K562 (cell line): ENCODE results near the gene SERBP1. TPM values are rescaled to one million over a fixed set of nuclear protein-coding genes. Genes with fewer than 3 reads are reported as not detected.
"Not testable (repeated sequence)": the region's sequence is repeated elsewhere in the genome, so short reads cannot be mapped to it uniquely, and the experiment has no call there.

ENCODE experiments used
- ATAC-seq: fragments of 200-7000 bp; cut with Tn5 transposase; 3 replicates; pipeline ENCODE4 v1.9.1; 2020; ENCODE audit warnings: moderate library complexity
- BruUV-seq: library from RNA; stranded (reverse); fragments of 400-500 nt; replicated peaks from 2 replicates; lab custom pipeline; 2021; lab: Mats Ljungman, UMichigan
- CTCF ChIA-PET: fragments of 300-600 bp; formaldehyde crosslinking; extraction: SDS; loops from one replicate; lab custom pipeline; 2021; ENCODE audit warnings: low intra/inter-chr PET ratio; lab: Yijun Ruan, JAX
- POLR2A ChIA-PET: fragments of 300-600, 350-650 bp; sonication (Branson Sonifier 250); formaldehyde crosslinking; extraction: SDS; loops from one replicate; lab custom pipeline; 2021; ENCODE audit warnings: antibody characterized with exemption, inconsistent platforms; lab: Yijun Ruan, JAX
- DNase-seq, 4 experiments: peaks; one replicate each; pipeline versions ENCODE4 v3.0.0 to v3.0.0-alpha.2; 2011 to 2018; ENCODE audit warnings: low spot score in 3 of 4, mixed read lengths in 3 of 4; ENCODE audit errors: extremely low read depth in 1 of 4
- FAIRE-seq: peaks from 2 replicates; lab custom pipeline; 2011; peaks lifted over from hg19 to GRCh38; lab: Jason Lieb, UNC
- H2AFZ ChIP-seq: 2 replicates; pipeline ENCODE4 v1.6.0; 2011; ENCODE audit warnings: low read depth, low read length, control low read depth, inconsistent platforms
- H3K27ac ChIP-seq: fragments of 200-600 bp; 3 replicates; pipeline ENCODE4 v1.8.0; 2011; ENCODE audit warnings: low read depth, mild to moderate bottlenecking, control low read depth, inconsistent platforms, low read length, moderate library complexity, mixed read lengths; ENCODE audit errors: extremely low read depth
- H3K27me3 ChIP-seq, 2 experiments: fragments of 300-600 bp in 1 of 2; 2 replicates in 1 of 2; 3 replicates in 1 of 2; pipeline versions ENCODE4 v1.6.0 to v1.8.0; 2011; ENCODE audit warnings: inconsistent platforms in 2 of 2, low read length in 2 of 2, mild to moderate bottlenecking in 1 of 2, mixed read lengths in 1 of 2, moderate library complexity in 1 of 2; ENCODE audit not compliant: control insufficient read depth in 2 of 2, insufficient read depth in 2 of 2
- H3K36me3 ChIP-seq: fragments of 300-600 bp; 3 replicates; pipeline ENCODE4 v1.8.0; 2011; ENCODE audit warnings: mild to moderate bottlenecking, low read length, inconsistent platforms; ENCODE audit not compliant: control insufficient read depth, insufficient read depth
- H3K4me1 ChIP-seq, 2 experiments: fragments of 200-600 bp in 1 of 2; replicated peaks in 1 of 2; 2 replicates in 1 of 2; 3 replicates in 1 of 2; pipeline versions ENCODE4 v1.5.1 to v1.8.0; 2011; ENCODE audit warnings: inconsistent platforms in 2 of 2, low read length in 2 of 2, mild to moderate bottlenecking in 1 of 2, mixed read lengths in 1 of 2, moderate library complexity in 1 of 2; ENCODE audit not compliant: control insufficient read depth in 2 of 2, insufficient read depth in 2 of 2
- H3K4me2 ChIP-seq: 2 replicates; pipeline ENCODE4 v1.6.1; 2011; ENCODE audit warnings: low read length, control low read depth, inconsistent platforms, mixed read lengths; ENCODE audit not compliant: insufficient read depth
- H3K4me3 ChIP-seq: fragments of 200-600 bp; sonication (generic), shearing (Covaris generic); 2 replicates; pipeline ENCODE4 v1.5.1; 2016; ENCODE audit warnings: control low read depth, inconsistent platforms
- H3K79me2 ChIP-seq: fragments of 200-600 bp; 3 replicates; pipeline ENCODE4 v1.8.0; 2011; ENCODE audit warnings: low read length, inconsistent platforms; ENCODE audit not compliant: control insufficient read depth, insufficient read depth
- H3K9ac ChIP-seq, 2 experiments: 2 replicates each; pipeline versions ENCODE4 v1.6.0 to v1.6.1; 2011; ENCODE audit warnings: low read depth in 2 of 2, low read length in 2 of 2, control low read depth in 1 of 2, inconsistent platforms in 1 of 2, mild to moderate bottlenecking in 1 of 2, mixed read lengths in 1 of 2; ENCODE audit not compliant: insufficient read depth in 1 of 2
- H3K9me1 ChIP-seq: one replicate; pipeline ENCODE4 v1.6.0; 2011; ENCODE audit warnings: inconsistent platforms, mild to moderate bottlenecking, low read length, moderate library complexity; ENCODE audit not compliant: control insufficient read depth, insufficient read depth
- H3K9me3 ChIP-seq: replicated peaks from 2 replicates; pipeline ENCODE4 v1.5.1; 2011; ENCODE audit warnings: low read depth, low read length, inconsistent platforms; ENCODE audit not compliant: control insufficient read depth, insufficient read depth
- H4K20me1 ChIP-seq: replicated peaks from 2 replicates; pipeline ENCODE4 v1.6.1; 2011; ENCODE audit warnings: low read length, inconsistent platforms, mixed read lengths; ENCODE audit not compliant: control insufficient read depth, insufficient read depth
- CHD2 ChIP-seq: IDR thresholded peaks from 2 replicates; pipeline ENCODE4 v1.6.1; 2011; ENCODE audit warnings: low read depth, low read length
- ERF ChIP-seq: fragments of 450-650 bp; formaldehyde crosslinking; IDR thresholded peaks from 2 replicates; pipeline ENCODE4 v1.4.0; 2020; ENCODE audit warnings: mild to moderate bottlenecking, mixed read lengths
- NELFE ChIP-seq: IDR thresholded peaks from 2 replicates; pipeline ENCODE4 v1.6.1; 2011; ENCODE audit warnings: mild to moderate bottlenecking; ENCODE audit not compliant: insufficient read depth, insufficient read length
- NFE2L1 ChIP-seq: fragments of 450-650 bp; IDR thresholded peaks from 2 replicates; pipeline ENCODE4 v1.6.1; 2016; ENCODE audit warnings: missing genetic modification characterization, low read depth, mild to moderate bottlenecking, missing compliant biosample characterization, moderate library complexity, borderline replicate concordance
- NR2F6 ChIP-seq: fragments of 450-650 bp; formaldehyde crosslinking; IDR thresholded peaks from 2 replicates; pipeline ENCODE4 v1.4.0; 2020; ENCODE audit warnings: mild to moderate bottlenecking
- RBFOX2 ChIP-seq: fragments of 200-400 bp; formaldehyde crosslinking; IDR thresholded peaks from 2 replicates; pipeline ENCODE4 v1.6.1; 2017; ENCODE audit warnings: low read depth, mild to moderate bottlenecking, low read length, moderate library complexity
- TBL1XR1 ChIP-seq, 2 experiments: IDR thresholded peaks; 2 replicates each; pipeline ENCODE4 v1.6.1; 2012; ENCODE audit warnings: improper control_type of control experiment in 2 of 2, low read length in 2 of 2, mild to moderate bottlenecking in 1 of 2
- WGBS: fragments of 100-300 bp; shearing (Covaris generic); methylation state at CpG from one replicate; pipeline ENCODE4 v1.1.6; 2016; ENCODE audit warnings: low coverage, mixed read lengths; ENCODE audit not compliant: insufficient coverage; ENCODE audit errors: missing lambda C conversion rate; 5-methylcytosine and 5-hydroxymethylcytosine counted together
- in situ Hi-C: fragments of 300-500 bp; cut with MboI; formaldehyde crosslinking; loops from 4 replicates; pipeline ENCODE4 v1.15.0; 2018; ENCODE audit warnings: inconsistent platforms, mixed read lengths
- intact Hi-C: fragments of 100-400 bp; cut with micrococcal nuclease; formaldehyde crosslinking; loops from 2 replicates; pipeline ENCODE4 v1.14.2; 2022
- polyA plus RNA-seq, 8 experiments: library from polyadenylated mRNA; depleted of rRNA in 4 of 8; stranded (reverse) in 5 of 8; unstranded in 3 of 8; fragments of >200 nt; fragmentation: Nextera tagmentation in 2 of 8; fragmentation: Illumina TruSeq in 1 of 8; extraction: Ambion mirVana in 2 of 8; extraction: Trizol in 1 of 8; gene quantifications; 2 replicates each; pipeline versions ENCODE4 v1.2.1 to v1.2.3, GENCODE V29; 2011 to 2014; ENCODE audit warnings: inconsistent platforms in 1 of 8, missing spikeins in 1 of 8
- total RNA-seq, 7 experiments: library from RNA; depleted of rRNA in 6 of 7; stranded (reverse); fragments of >200 nt in 6 of 7; fragmentation: Illumina TruSeq in 2 of 7; extraction: Trizol in 2 of 7; gene quantifications; 2 replicates each; pipeline versions ENCODE4 v1.2.1 to v1.2.3, GENCODE V29; 2011 to 2021; ENCODE audit warnings: low replicate concordance in 1 of 7

SERBP1 gene
- total and polyA plus RNA-seq, 9 of the 15 experiments (the other 6 are each of a cell fraction or from before 2014, with no cell fraction given) = 79.9 to 761 (median 464) TPM

GRCh38 chr1:67415041-67415440 lies 15.2 kb downstream of the SERBP1 start:
- in situ Hi-C loops = no loop called here
- no peaks in the 10 kb centered on the region for H3K9me3 ChIP-seq
- peak; percentile 46; the same call in 1 of the 2 replicates for TF ChIP-seq RBFOX2
- TF ChIP-seq NELFE = no peak
- no peaks in the 10 kb centered on the region for H3K27me3 ChIP-seq
- H3K79me2 ChIP-seq = peaks cover 61% of the 10 kb centered on the region
- 98% methylated on average over 5 of the region's 13 CpGs for WGBS
- peaks cover 96% of the 10 kb centered on the region for H3K36me3 ChIP-seq
- no peak overlapping the region for H3K4me2 ChIP-seq
- POLR2A ChIA-PET = interaction anchor here (0.9 to 4.2 kb wide), 4 partner anchors 11 to 17 kb away, joined by 3 to 35 read pairs (median 4); partner anchors contain the start of gene SERBP1
- CTCF ChIA-PET = no interaction called here
- H3K9ac ChIP-seq = no peak overlapping the region
- H3K27ac ChIP-seq = no peak overlapping the region
- intact Hi-C loops = no loop called here
- peaks cover 3% of the 10 kb centered on the region for H3K9me1 ChIP-seq
- no peak overlapping the region for H3K4me3 ChIP-seq
- BruUV-seq = no TSS peak
- no peak for DNase-seq
- no peak overlapping the region for H2AFZ ChIP-seq
- peaks cover 24% of the 10 kb centered on the region; the same call in 1 of the 2 replicates for H4K20me1 ChIP-seq
- no peak for ATAC-seq
- FAIRE-seq = no peak
- peaks cover 0 to 2% of the 10 kb centered on the region in 2 experiments; a peak in 1 of 5 replicates for H3K4me1 ChIP-seq

- H4K20me1 ChIP-seq = peaks cover 24% of the 10 kb centered on the region; the same call in 1 of the 2 replicates
- no peak overlapping the region for H3K9ac ChIP-seq
- ChIA-PET CTCF (no interaction called here), POLR2A (interaction anchor here (0.9 to 1.1 kb wide), 2 partner anchors 13 to 17 kb away, joined by 3 read pairs; no protein-coding TSS in a partner anchor)
- H3K4me1 ChIP-seq = peaks cover 0 to 2% of the 10 kb centered on the region in 2 experiments; a peak in 1 of 5 replicates
- peaks cover 3% of the 10 kb centered on the region for H3K9me1 ChIP-seq
- peaks cover 96% of the 10 kb centered on the region for H3K36me3 ChIP-seq
- H3K27ac ChIP-seq = no peak overlapping the region
- TF ChIP-seq TBL1XR1 (IDR thresholded peaks at IDR 0.05; ENCODE audit: low read length in 2 of 2) = no peak
- no peak for TF ChIP-seq CHD2
- no peak for TF ChIP-seq NFE2L1 (tag)
- TF ChIP-seq ERF (CRISPR knock-in tag) = no peak
- no peak for TF ChIP-seq NR2F6 (CRISPR knock-in tag)
- DNase-seq = no peak
- no peak overlapping the region for H3K4me2 ChIP-seq
- intact Hi-C loops (no loop called here), in situ Hi-C loops (no loop called here)
- no peak overlapping the region for H3K4me3 ChIP-seq
- H2AFZ ChIP-seq = no peak overlapping the region
- peaks cover 56% of the 10 kb centered on the region for H3K79me2 ChIP-seq
- no TSS peak for BruUV-seq
- H3K9me3 ChIP-seq = no peaks in the 10 kb centered on the region
- FAIRE-seq = no peak
- ATAC-seq = no peak
- WGBS = 98% methylated on average over 2 of the region's 2 CpGs
- no peaks in the 10 kb centered on the region for H3K27me3 ChIP-seq
Observed at GRCh38 chr1:67414574-67414973, 15.6 kb downstream of the SERBP1 start.

GRCh38 chr1:67413101-67413500 lies 17.1 kb downstream of the SERBP1 start:
- H3K27me3 ChIP-seq, H3K9ac ChIP-seq, H3K4me2 ChIP-seq, ATAC-seq, H2AFZ ChIP-seq, H3K4me3 ChIP-seq, BruUV-seq, in situ Hi-C loops, CTCF ChIA-PET, H3K27ac ChIP-seq, intact Hi-C loops, H3K9me3 ChIP-seq, H3K4me1 ChIP-seq, POLR2A ChIA-PET, DNase-seq, H3K9me1 ChIP-seq, FAIRE-seq: not testable (repeated sequence)
- peaks cover 17% of the 10 kb centered on the region; the same call in 1 of the 2 replicates for H4K20me1 ChIP-seq
- WGBS = 80% methylated on average over 1 of the region's 2 CpGs
- peaks cover 41% of the 10 kb centered on the region for H3K79me2 ChIP-seq
- H3K36me3 ChIP-seq = peaks cover 84% of the 10 kb centered on the region
